ENCODE results near the gene SMR3A. TPM values are rescaled to one million over a fixed set of nuclear protein-coding genes. Genes with fewer than 3 reads are reported as not detected.

Gene SMR3A
- polyA plus RNA-seq, 4 donors, result not detected

Other genes starting within 250 kb of the SMR3A start
- gene PRR27, start 206.5 kb upstream of the SMR3A start, polyA plus RNA-seq (ENCODE audit: insufficient read length in 4 of 4), result under 1 TPM; 0.04 to 0.14 (median 0.09) TPM
- 1 to 10 TPM in 3 of 4 donors, under 1 TPM in 1; 0.76 to 2.1 (median 1.5) TPM for gene ODAM, start 165.0 kb upstream of the SMR3A start, polyA plus RNA-seq (ENCODE audit: insufficient read length in 4 of 4)
- 1 to 10 TPM in 3 of 4 donors, under 1 TPM in 1; 0.79 to 1.6 (median 1.4) TPM for gene FDCSP, start 134.6 kb upstream of the SMR3A start, polyA plus RNA-seq (ENCODE audit: insufficient read length in 4 of 4)
- under 1 TPM in 1 of 4 donors, not detected in 3; 0.16 TPM for gene CSN3, start 118.2 kb upstream of the SMR3A start, polyA plus RNA-seq (ENCODE audit: insufficient read length in 4 of 4)
- under 1 TPM; 0.11 to 0.22 (median 0.14) TPM for gene CABS1, start 25.8 kb upstream of the SMR3A start, polyA plus RNA-seq (ENCODE audit: insufficient read length in 4 of 4)
- not detected for gene SMR3B, start 22.4 kb downstream of the SMR3A start, polyA plus RNA-seq (ENCODE audit: insufficient read length in 4 of 4)
- not detected for gene OPRPN, start 37.2 kb downstream of the SMR3A start, polyA plus RNA-seq (ENCODE audit: insufficient read length in 4 of 4)
- gene MUC7, start 111.4 kb downstream of the SMR3A start, polyA plus RNA-seq (ENCODE audit: insufficient read length in 4 of 4), result under 1 TPM in 3 of 4 donors, not detected in 1; 0.13 to 0.17 (median 0.14) TPM
- gene AMTN, start 157.8 kb downstream of the SMR3A start, polyA plus RNA-seq (ENCODE audit: insufficient read length in 4 of 4), result not detected
- gene AMBN, start 231.5 kb downstream of the SMR3A start, polyA plus RNA-seq (ENCODE audit: insufficient read length in 4 of 4), result 1 to 10 TPM in 3 of 4 donors, under 1 TPM in 1; 0.87 to 2.6 (median 1.2) TPM

Data from left renal cortex interstitium (tissue), 4 donors.